Esophagus squamous epithelium (tissue), 5 donors: ENCODE measurements around the gene LAMA3. TPM values are rescaled to one million over a fixed set of nuclear protein-coding genes. Genes with fewer than 3 reads are reported as not detected.

Experiments
- DNase-seq: peaks from one replicate; lab custom pipeline; 2025; lab: John Stamatoyannopoulos, UW
- H3K27ac ChIP-seq, 4 donors: fragments of 200-600 bp; sonication (generic); one replicate each; pipeline ENCODE4 v1.5.1; 2016 to 2019; ENCODE audit warnings: mild to moderate bottlenecking in 1 of 4
- H3K27me3 ChIP-seq, 4 donors: fragments of 200-600 bp; sonication (generic); 1 replicate in 3 of 4; 2 replicates in 1 of 4; pipeline versions ENCODE4 v1.5.1 to v1.6.0; 2017 to 2021; ENCODE audit warnings: antibody characterized with exemption in 1 of 4
- H3K36me3 ChIP-seq, 3 donors: fragments of 200-600 bp; sonication (generic); one replicate each; pipeline ENCODE4 v1.5.1; 2016 to 2019
- H3K4me1 ChIP-seq, 3 donors: fragments of 200-600 bp; sonication (generic); one replicate each; pipeline ENCODE4 v1.5.1; 2017 to 2019
- H3K4me3 ChIP-seq, 4 donors: fragments of 200-600 bp; sonication (generic); 1 replicate in 3 of 4; 2 replicates in 1 of 4; pipeline ENCODE4 v1.5.1; 2016 to 2019; ENCODE audit warnings: mild to moderate bottlenecking in 2 of 4, moderate library complexity in 1 of 4
- H3K9me3 ChIP-seq, 3 donors: fragments of 200-600 bp; sonication (generic); one replicate each; pipeline ENCODE4 v1.5.1; 2016 to 2019
- CTCF ChIP-seq, 6 experiments: fragments of 450-650 bp in 4 of 6; fragments of 200-600 bp in 2 of 6; sonication (generic) in 2 of 6; IDR thresholded peaks; one replicate each; pipeline ENCODE4 v1.5.1; 2016 to 2019; ENCODE audit warnings: antibody characterized with exemption in 6 of 6, mild to moderate bottlenecking in 4 of 6, moderate library complexity in 4 of 6
- POLR2A ChIP-seq, 4 donors: fragments of 450-650 bp; IDR thresholded peaks; one replicate each; pipeline ENCODE4 v1.6.1; 2017; ENCODE audit warnings: antibody characterized with exemption in 4 of 4, mild to moderate bottlenecking in 4 of 4, moderate library complexity in 3 of 4
- WGBS, 2 donors: methylation state at CpG; one replicate each; pipeline ENCODE4 v1.1.5; 2018; 5-methylcytosine and 5-hydroxymethylcytosine counted together
- intact Hi-C: fragments of 100-400 bp; cut with DNase I; formaldehyde crosslinking; loops from one replicate; pipeline ENCODE4 v1.15.0; 2022
- total RNA-seq, 4 donors: library from RNA; depleted of rRNA; stranded (reverse); fragments of >200 nt; gene quantifications; one replicate each; pipeline ENCODE4 v1.1.0, GENCODE V29; 2016
- donor health status: DM: yes; HTN: yes; CAD: no.

Gene LAMA3
- total RNA-seq, 4 donors from 2014 or later = 28.7 to 81.3 (median 44.8) TPM

DNA sequence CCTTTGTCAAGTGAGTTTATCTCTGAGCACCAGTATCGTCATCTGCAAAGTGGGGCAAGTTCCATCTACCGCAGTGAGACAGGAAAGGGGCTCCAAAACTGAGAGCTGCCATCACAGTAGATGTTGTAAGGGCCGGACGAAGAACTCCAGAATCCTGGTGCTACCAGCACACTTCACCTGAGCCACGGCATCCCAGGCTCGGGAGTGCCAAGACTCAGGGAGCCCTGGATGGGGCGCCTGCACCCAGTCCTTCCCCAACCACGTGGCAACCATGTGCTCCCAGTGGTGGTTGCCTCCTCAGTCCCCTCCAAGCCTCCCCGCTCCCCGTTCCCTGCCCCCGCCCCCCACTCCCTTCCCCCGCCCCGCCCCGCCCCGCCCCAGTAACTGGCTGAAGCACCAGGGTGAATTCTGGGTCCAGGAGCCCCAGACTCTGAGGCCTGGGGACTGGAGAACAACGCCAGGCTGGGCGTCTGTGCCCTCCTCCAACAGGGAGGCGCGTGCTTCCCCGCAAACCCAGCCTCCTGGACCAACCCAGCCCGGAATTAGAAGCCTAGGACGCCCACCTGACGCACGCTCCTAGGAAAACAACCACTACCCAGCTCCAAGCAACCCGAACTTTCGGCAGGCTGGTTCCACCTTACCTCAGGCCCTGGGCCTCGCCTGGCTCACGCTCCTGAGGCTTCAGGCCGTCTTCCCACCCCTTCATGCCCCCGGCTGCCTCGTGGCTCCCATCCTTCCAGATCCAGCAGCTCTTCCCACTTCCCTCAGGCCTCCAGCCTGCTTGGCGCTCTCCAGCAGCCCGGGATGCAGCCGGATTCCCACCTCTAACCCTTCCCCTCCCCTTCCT is 67.6 kb downstream of the LAMA3 start:
- no peaks in the 10 kb centered on the region for H3K9me3 ChIP-seq
- intact Hi-C loops = no loop called here
- H3K36me3 ChIP-seq = peaks cover 0 to 21% (median 0%) of the 10 kb centered on the region in 3 donors
- no peaks in the 10 kb centered on the region for H3K27me3 ChIP-seq
- 82 to 91% methylated on average over 13 to 22 of the region's 34 CpGs for WGBS, 2 donors
- H3K27ac ChIP-seq = no peak overlapping the region
- peaks cover 0 to 8% (median 0%) of the 10 kb centered on the region in 3 donors for H3K4me1 ChIP-seq
- TF ChIP-seq POLR2A (IDR thresholded peaks at IDR 0.05) = no peak
- TF ChIP-seq CTCF (IDR thresholded peaks at IDR 0.05) = no peak
- DNase-seq = no peak
- H3K4me3 ChIP-seq = no peak overlapping the region

GRCh38 chr18:23757437-23757733 is 68.1 kb downstream of the LAMA3 start:
- Histone ChIP-seq H3K36me3 (peaks cover 0 to 20% (median 0%) of the 10 kb centered on the region in 3 donors), H3K4me3 (no peak overlapping the region), H3K4me1 (peaks cover 0 to 7% (median 0%) of the 10 kb centered on the region in 3 donors), H3K27ac (no peak overlapping the region), H3K27me3 (no peaks in the 10 kb centered on the region), H3K9me3 (no peaks in the 10 kb centered on the region)
- TF ChIP-seq POLR2A (IDR thresholded peaks at IDR 0.05) (no peak), CTCF (IDR thresholded peaks at IDR 0.05) (no peak)
- 84 to 86% methylated on average over 4 to 6 of the region's 8 CpGs for WGBS, 2 donors
- intact Hi-C loops = no loop called here
- DNase-seq = no peak

DNA sequence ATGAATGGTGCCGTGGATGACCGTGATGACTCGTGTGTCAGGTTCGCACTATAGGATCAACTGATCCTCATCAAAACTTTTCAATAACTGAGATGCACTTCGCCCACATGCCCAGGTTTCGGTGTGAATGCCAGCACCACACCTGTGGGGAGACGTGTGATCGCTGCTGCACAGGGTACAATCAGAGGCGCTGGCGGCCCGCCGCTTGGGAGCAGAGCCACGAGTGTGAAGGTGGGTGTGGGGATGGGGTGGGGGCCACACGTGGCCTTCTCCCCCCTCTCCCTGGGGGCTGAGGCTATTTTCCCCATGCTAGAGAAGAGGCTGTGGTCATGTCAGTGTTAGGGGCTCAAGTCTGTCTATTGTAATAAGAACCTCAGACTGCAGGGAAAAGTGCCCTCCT is 69.0 kb downstream of the LAMA3 start:
- no peak for TF ChIP-seq CTCF (IDR thresholded peaks at IDR 0.05)
- no peak for TF ChIP-seq POLR2A (IDR thresholded peaks at IDR 0.05)
- Histone ChIP-seq H3K27ac (no peak overlapping the region), H3K36me3 (peaks cover 0 to 21% (median 0%) of the 10 kb centered on the region in 3 donors), H3K9me3 (no peaks in the 10 kb centered on the region), H3K4me1 (no peaks in the 10 kb centered on the region), H3K27me3 (no peaks in the 10 kb centered on the region), H3K4me3 (no peak overlapping the region)
- intact Hi-C loops = no loop called here
- no peak for DNase-seq
- 85 to 90% methylated on average over 14 of the region's 14 CpGs for WGBS, 2 donors

DNA sequence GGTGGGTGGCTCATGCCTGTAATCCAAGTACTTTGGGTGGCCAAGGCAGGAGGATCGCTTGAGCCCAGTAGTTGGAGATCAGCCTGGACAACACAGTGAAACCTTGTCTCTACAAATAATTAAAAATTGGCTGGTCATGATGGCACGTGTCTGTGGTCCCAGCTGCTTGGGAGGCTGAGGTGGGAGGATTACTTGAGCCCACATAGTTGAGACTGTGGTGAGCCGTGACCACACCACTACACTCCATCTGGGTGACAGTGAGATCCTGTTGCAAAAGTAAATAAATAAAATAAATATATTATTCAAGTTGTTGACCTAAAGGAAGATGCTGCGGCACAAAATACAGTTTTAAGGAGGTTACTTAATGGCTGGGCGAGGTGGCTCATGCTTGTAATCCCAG is 72.7 kb downstream of the LAMA3 start:
- Histone ChIP-seq H3K4me3 (no peak overlapping the region), H3K4me1 (no peaks in the 10 kb centered on the region), H3K9me3 (no peaks in the 10 kb centered on the region), H3K36me3 (peaks cover 0 to 24% (median 0%) of the 10 kb centered on the region in 3 donors), H3K27me3 (no peaks in the 10 kb centered on the region), H3K27ac (no peak overlapping the region)
- WGBS, 2 donors = 92 to 93% methylated on average over 5 of the region's 5 CpGs
- TF ChIP-seq CTCF (IDR thresholded peaks at IDR 0.05) = no peak
- no peak for TF ChIP-seq POLR2A (IDR thresholded peaks at IDR 0.05)
- DNase-seq = no peak
- intact Hi-C loops = no loop called here

GRCh38 chr18:23763343-23763742 is 74.1 kb downstream of the LAMA3 start:
- Histone ChIP-seq H3K36me3 (peaks cover 0 to 23% (median 0%) of the 10 kb centered on the region in 3 donors), H3K4me3 (no peak overlapping the region), H3K27ac (no peak overlapping the region), H3K4me1 (no peaks in the 10 kb centered on the region), H3K27me3 (no peaks in the 10 kb centered on the region), H3K9me3 (no peaks in the 10 kb centered on the region)
- intact Hi-C loops = no loop called here
- no peak for DNase-seq
- TF ChIP-seq CTCF (IDR thresholded peaks at IDR 0.05) = no peak
- no peak for TF ChIP-seq POLR2A (IDR thresholded peaks at IDR 0.05)
- WGBS, 2 donors = 83 to 94% methylated on average over 4 of the region's 4 CpGs
